ENCODE results near the gene PRKACG. TPM values are rescaled to one million over a fixed set of nuclear protein-coding genes. Genes with fewer than 3 reads are reported as not detected.

Gene PRKACG
- polyA plus RNA-seq (2012; ENCODE audit: insufficient read length, low read depth): not detected

GRCh38 chr9:69014013-69014412, at the start of gene PRKACG:
PRKACG (minus strand) TSS chr9:69014113; CDS start chr9:69014092, 21 bp downstream.
- no peak for TF ChIP-seq SIN3A (IDR thresholded peaks at IDR 0.05; ENCODE audit: borderline replicate concordance, insufficient read depth, low read length)

GRCh38 chr9:69062195-69062594, 48.3 kb upstream of the PRKACG start:
- TF ChIP-seq SIN3A (IDR thresholded peaks at IDR 0.05; ENCODE audit: borderline replicate concordance, insufficient read depth, low read length) (no peak), POLR2AphosphoS5 (IDR thresholded peaks at IDR 0.05; ENCODE audit: low read depth, low read length) (no peak), TAF1 (IDR thresholded peaks at IDR 0.05; ENCODE audit: borderline replicate concordance, insufficient read depth, low read length) (no peak), FOXP2 (optimal IDR thresholded peaks at IDR 0.05; ENCODE audit: borderline replicate concordance, extremely low read depth, extremely low read length, insufficient read depth) (no peak), REST (IDR thresholded peaks at IDR 0.05; ENCODE audit: insufficient read depth in 1 of 2, low read depth in 2 of 2, low read length in 2 of 2) (no peak)

GRCh38 chr9:69060766-69061165, 46.9 kb upstream of the PRKACG start:
- TF ChIP-seq REST (IDR thresholded peaks at IDR 0.05; ENCODE audit: insufficient read depth in 1 of 2, low read depth in 2 of 2, low read length in 2 of 2) (no peak), FOXP2 (optimal IDR thresholded peaks at IDR 0.05; ENCODE audit: borderline replicate concordance, extremely low read depth, extremely low read length, insufficient read depth) (no peak), TAF1 (IDR thresholded peaks at IDR 0.05; ENCODE audit: borderline replicate concordance, insufficient read depth, low read length) (no peak), SIN3A (IDR thresholded peaks at IDR 0.05; ENCODE audit: borderline replicate concordance, insufficient read depth, low read length) (no peak), POLR2AphosphoS5 (IDR thresholded peaks at IDR 0.05; ENCODE audit: low read depth, low read length) (no peak)

- TF ChIP-seq FOXP2 (optimal IDR thresholded peaks at IDR 0.05; ENCODE audit: borderline replicate concordance, extremely low read depth, extremely low read length, insufficient read depth): no peak
These were observed 44.2 kb upstream of the PRKACG start for GRCh38 chr9:69058101-69058500.

GRCh38 chr9:69056191-69056815, 42.4 kb upstream of the PRKACG start:
- TF ChIP-seq REST (IDR thresholded peaks at IDR 0.05; ENCODE audit: insufficient read depth in 1 of 2, low read depth in 2 of 2, low read length in 2 of 2) (no peak), TAF1 (IDR thresholded peaks at IDR 0.05; ENCODE audit: borderline replicate concordance, insufficient read depth, low read length) (no peak), FOXP2 (optimal IDR thresholded peaks at IDR 0.05; ENCODE audit: borderline replicate concordance, extremely low read depth, extremely low read length, insufficient read depth) (no peak), SIN3A (IDR thresholded peaks at IDR 0.05; ENCODE audit: borderline replicate concordance, insufficient read depth, low read length) (no peak), POLR2AphosphoS5 (IDR thresholded peaks at IDR 0.05; ENCODE audit: low read depth, low read length) (no peak)

GRCh38 chr9:69054989-69055388, 41.1 kb upstream of the PRKACG start:
- TF ChIP-seq FOXP2 (optimal IDR thresholded peaks at IDR 0.05; ENCODE audit: borderline replicate concordance, extremely low read depth, extremely low read length, insufficient read depth) (no peak), TAF1 (IDR thresholded peaks at IDR 0.05; ENCODE audit: borderline replicate concordance, insufficient read depth, low read length) (no peak), REST (IDR thresholded peaks at IDR 0.05; ENCODE audit: insufficient read depth in 1 of 2, low read depth in 2 of 2, low read length in 2 of 2) (no peak)
